T-helper 1 cell treated with Interleukin-12 subunit alpha and Interleukin-12 subunit beta and Interleukin-4 antibody, amounts not matched to agents 30 μg/mL and 1 μg/mL, for 36 hours (primary cell): ENCODE measurements around the gene HBP1.

ENCODE experiments used
- H3K27ac Mint-ChIP-seq: one replicate; pipeline ENCODE4 v1.8.0; 2021; ENCODE audit warnings: mild to moderate bottlenecking, mixed read lengths
- H3K27me3 Mint-ChIP-seq: one replicate; pipeline ENCODE4 v1.8.0; 2021; ENCODE audit warnings: low read depth, mixed read lengths
- H3K36me3 Mint-ChIP-seq: one replicate; pipeline ENCODE4 v1.8.0; 2021; ENCODE audit warnings: low read depth, mixed read lengths
- H3K4me1 Mint-ChIP-seq: one replicate; pipeline ENCODE4 v1.8.0; 2021; ENCODE audit warnings: low read depth, mixed read lengths
- H3K4me3 Mint-ChIP-seq: one replicate; pipeline ENCODE4 v1.8.0; 2021; ENCODE audit warnings: mild to moderate bottlenecking, moderate library complexity, mixed read lengths
- H3K9me3 Mint-ChIP-seq: one replicate; pipeline ENCODE4 v1.8.0; 2021; ENCODE audit warnings: mixed read lengths

Gene HBP1

GRCh38 chr7:107166736-107167426 is 1.9 kb upstream of the HBP1 start:
- Mint-ChIP-seq H3K4me3 (peak overlapping the region; percentile 98), H3K4me1 (peaks cover 18% of the 10 kb centered on the region), H3K27me3 (peaks cover 25% of the 10 kb centered on the region), H3K27ac (peak overlapping the region; percentile 99), H3K36me3 (peaks cover 2% of the 10 kb centered on the region), H3K9me3 (no peaks in the 10 kb centered on the region)

GRCh38 chr7:107167483-107168232 is 1.1 kb upstream of the HBP1 start:
- no peaks in the 10 kb centered on the region for H3K9me3 Mint-ChIP-seq
- H3K4me1 Mint-ChIP-seq: peaks cover 21% of the 10 kb centered on the region
- H3K36me3 Mint-ChIP-seq: peaks cover 2% of the 10 kb centered on the region
- peak overlapping the region; percentile 98 for H3K4me3 Mint-ChIP-seq
- peak overlapping the region; percentile 99 for H3K27ac Mint-ChIP-seq
- peaks cover 25% of the 10 kb centered on the region for H3K27me3 Mint-ChIP-seq

DNA sequence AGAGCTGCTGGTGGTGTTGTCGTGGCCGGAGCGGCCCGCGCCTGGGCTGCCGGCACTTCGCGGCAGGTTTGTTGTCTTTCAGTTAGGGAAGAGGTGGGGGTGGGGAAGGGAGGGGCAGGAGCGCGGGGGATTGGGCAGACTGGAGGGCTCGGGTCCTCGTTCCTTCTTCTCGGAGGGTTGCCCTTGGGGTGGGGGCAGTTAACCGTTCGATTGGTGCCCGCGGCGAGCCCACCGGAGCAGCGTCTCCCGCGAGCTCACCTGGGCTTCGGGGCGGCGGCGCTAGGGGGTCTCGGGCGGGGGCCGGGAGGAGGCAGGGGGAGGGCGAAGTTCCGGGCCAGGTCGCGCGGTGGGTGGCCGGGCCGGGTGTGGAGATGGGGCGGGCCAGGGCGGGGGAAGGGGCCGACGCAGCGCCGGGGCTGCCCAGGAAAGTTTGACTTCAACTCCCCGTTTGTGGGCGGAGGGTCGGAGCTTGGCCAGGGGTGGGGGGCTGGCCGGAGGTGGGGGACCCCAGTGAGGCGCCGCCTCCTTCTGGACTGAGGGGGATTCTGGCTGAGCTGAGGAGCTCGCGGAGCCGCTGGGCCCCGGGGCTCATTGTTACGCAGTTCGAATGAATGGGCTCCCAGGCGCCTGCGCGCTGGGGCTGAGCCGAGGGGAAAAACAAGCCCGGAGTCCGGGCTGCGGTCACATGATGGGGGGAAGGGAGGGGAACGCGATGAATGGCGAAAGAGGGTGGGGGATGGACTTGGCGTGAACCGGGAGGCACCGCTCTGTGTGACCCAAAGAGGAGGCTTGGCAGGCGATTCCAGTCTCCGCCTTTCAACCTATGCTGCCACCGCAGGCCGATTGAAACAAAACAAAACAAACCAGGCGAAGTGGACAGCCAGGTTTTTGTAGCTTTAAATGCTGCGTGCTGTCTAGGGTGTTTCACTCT is 582 bp downstream of the HBP1 start:
- H3K27me3 Mint-ChIP-seq: peaks cover 19% of the 10 kb centered on the region
- peaks cover 3% of the 10 kb centered on the region for H3K36me3 Mint-ChIP-seq
- H3K9me3 Mint-ChIP-seq: no peaks in the 10 kb centered on the region
- peaks cover 37% of the 10 kb centered on the region for H3K4me1 Mint-ChIP-seq
- H3K27ac Mint-ChIP-seq: peak overlapping the region; percentile 99
- H3K4me3 Mint-ChIP-seq: peak overlapping the region; percentile 98

DNA sequence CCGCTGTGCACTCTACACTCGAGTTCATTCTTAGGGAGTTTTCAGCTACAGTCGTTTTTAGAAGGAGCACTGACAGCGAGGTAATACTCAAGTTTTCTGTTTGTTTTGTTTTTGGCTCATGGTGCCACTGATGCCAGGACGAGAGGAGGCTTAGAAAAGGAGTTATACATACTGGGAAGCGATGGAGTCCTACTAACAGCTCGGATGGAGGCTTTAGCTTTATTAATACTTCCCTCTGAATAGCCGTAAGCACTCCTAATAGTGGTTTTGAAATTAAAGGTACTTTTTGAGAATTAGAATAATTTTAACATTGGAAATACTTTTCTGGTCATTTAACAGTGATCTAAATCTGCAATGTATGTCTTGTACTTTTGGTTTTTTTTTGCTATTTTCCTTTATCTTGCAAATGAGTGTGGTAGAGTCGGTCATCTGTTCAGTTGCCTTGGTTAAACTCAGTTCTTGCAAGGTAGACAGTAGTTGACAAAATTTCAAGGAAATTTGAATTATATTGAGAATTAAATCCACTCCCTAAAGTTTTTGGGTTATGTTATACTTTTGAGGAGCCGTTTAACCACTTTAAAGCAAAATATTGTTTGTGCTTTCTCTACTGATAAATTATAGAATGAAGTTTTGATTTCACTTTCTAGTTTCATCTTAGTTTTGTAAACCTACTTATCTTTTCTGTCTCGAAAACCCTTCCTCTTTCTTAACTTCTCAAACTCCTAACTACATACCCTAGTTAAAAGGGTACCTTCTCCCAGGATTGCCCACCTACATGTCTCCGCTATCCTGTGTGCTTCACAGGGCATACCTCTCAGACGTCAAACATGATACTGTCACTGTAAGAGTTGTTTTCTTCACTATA is 1.5 kb downstream of the HBP1 start:
- Mint-ChIP-seq H3K4me3 (peak overlapping the region; percentile 98), H3K27me3 (peaks cover 11% of the 10 kb centered on the region), H3K27ac (peak overlapping the region; percentile 91), H3K4me1 (peaks cover 39% of the 10 kb centered on the region), H3K36me3 (peaks cover 4% of the 10 kb centered on the region), H3K9me3 (no peaks in the 10 kb centered on the region)

- H3K27ac Mint-ChIP-seq: no peak overlapping the region
- H3K9me3 Mint-ChIP-seq: no peaks in the 10 kb centered on the region
- peaks cover 35% of the 10 kb centered on the region for H3K4me1 Mint-ChIP-seq
- no peak overlapping the region for H3K4me3 Mint-ChIP-seq
- H3K36me3 Mint-ChIP-seq: peaks cover 4% of the 10 kb centered on the region
- no peaks in the 10 kb centered on the region for H3K27me3 Mint-ChIP-seq
Measured at GRCh38 chr7:107171496-107171895, 2.7 kb downstream of the HBP1 start.

DNA sequence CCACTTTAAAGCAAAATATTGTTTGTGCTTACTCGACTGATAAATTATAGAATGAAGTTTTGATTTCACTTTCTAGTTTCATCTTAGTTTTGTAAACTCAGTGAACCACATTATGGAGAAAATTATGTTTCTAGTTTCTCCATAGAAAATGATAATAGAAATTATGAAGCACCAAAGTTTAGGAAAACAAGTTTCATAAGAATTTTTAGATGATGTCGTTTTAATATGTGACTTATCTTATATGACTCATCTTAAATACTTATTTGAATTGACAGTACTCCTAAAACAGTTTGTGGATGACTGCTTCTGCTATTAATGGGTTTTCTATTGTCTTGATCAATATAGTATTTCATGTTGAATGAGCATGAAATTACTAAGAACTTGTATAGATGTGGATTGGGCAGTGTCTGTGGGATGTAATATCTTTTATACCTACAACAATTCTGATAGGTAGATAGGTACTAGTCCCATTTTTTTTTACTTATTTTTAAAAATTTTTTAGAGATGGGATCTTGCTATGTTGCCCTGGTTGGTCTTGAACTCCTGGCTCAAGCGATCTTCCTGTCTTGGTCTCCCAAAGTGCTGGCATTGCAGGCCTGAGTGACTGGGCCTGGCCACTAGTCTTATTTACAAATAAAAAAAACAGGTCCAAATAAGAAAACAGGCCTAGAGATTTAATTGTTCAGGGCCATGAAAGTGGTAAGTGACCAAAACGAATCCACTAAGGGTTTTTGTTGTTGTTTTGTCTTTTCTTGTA is 3.7 kb downstream of the HBP1 start:
- Mint-ChIP-seq H3K27ac (no peak overlapping the region), H3K36me3 (peaks cover 4% of the 10 kb centered on the region), H3K4me1 (peaks cover 31% of the 10 kb centered on the region)

GRCh38 chr7:107173191-107173590 is 4.4 kb downstream of the HBP1 start:
- H3K27me3 Mint-ChIP-seq: no peaks in the 10 kb centered on the region
- H3K27ac Mint-ChIP-seq: no peak overlapping the region
- no peak overlapping the region for H3K4me3 Mint-ChIP-seq
- H3K9me3 Mint-ChIP-seq: no peaks in the 10 kb centered on the region
- peaks cover 28% of the 10 kb centered on the region for H3K4me1 Mint-ChIP-seq
- H3K36me3 Mint-ChIP-seq: peaks cover 4% of the 10 kb centered on the region

More for the DNA sequence above, 3.7 kb downstream of the HBP1 start:
- Mint-ChIP-seq H3K4me3 (no peak overlapping the region), H3K27me3 (no peaks in the 10 kb centered on the region), H3K9me3 (no peaks in the 10 kb centered on the region)

- Mint-ChIP-seq H3K27me3 (no peaks in the 10 kb centered on the region), H3K36me3 (peaks cover 3% of the 10 kb centered on the region), H3K4me3 (no peak overlapping the region), H3K9me3 (no peaks in the 10 kb centered on the region), H3K27ac (no peak overlapping the region), H3K4me1 (peaks cover 28% of the 10 kb centered on the region)
Measured at GRCh38 chr7:107173691-107174406, 5.0 kb downstream of the HBP1 start.

DNA sequence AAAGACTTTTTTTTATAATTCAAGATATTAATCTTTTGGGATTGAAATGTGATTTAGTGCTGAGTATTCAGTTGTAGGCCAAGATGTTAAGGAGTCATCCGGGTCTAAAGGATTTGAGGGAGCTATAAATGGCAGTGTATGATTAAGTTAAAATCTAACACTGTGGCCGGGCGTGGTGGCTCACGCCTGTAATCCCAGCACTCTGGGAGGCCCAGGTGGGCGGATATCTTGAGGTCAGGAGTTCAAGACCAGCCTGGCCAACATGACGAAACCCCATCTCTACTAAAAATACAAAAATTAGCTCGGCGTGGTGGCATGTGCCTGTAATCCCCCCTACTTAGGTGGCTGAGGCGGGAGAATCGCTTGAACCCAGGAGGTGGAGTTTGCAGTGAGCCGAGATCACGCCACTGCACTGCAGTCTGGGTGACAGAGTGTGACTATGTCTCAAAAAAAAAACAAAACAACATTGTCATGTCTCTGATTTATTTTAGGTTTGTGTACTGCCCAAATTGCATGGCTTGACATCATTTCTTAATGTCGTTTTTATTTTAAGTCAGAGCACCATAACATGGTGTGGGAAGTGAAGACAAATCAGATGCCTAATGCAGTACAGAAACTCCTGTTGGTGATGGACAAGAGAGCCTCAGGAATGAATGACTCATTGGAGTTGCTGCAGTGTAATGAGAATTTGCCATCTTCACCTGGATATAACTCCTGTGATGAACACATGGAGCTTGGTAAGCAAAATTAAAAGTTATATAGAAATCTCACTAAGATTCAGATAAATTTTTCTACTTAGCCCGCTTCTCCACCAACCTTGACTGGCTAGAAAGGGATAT is 10.7 kb downstream of the HBP1 start:
- Mint-ChIP-seq H3K4me1 (peaks cover 6% of the 10 kb centered on the region), H3K36me3 (peaks cover 13% of the 10 kb centered on the region), H3K27me3 (no peaks in the 10 kb centered on the region), H3K27ac (no peak overlapping the region), H3K4me3 (no peak overlapping the region), H3K9me3 (no peaks in the 10 kb centered on the region)

- Mint-ChIP-seq H3K4me3 (no peak overlapping the region), H3K9me3 (no peaks in the 10 kb centered on the region), H3K27ac (no peak overlapping the region), H3K4me1 (peaks cover 8% of the 10 kb centered on the region), H3K36me3 (peaks cover 20% of the 10 kb centered on the region), H3K27me3 (no peaks in the 10 kb centered on the region)
Measured at GRCh38 chr7:107180378-107180777, 11.6 kb downstream of the HBP1 start.

- H3K4me3 Mint-ChIP-seq: no peak overlapping the region
- H3K27ac Mint-ChIP-seq: no peak overlapping the region
- peaks cover 24% of the 10 kb centered on the region for H3K36me3 Mint-ChIP-seq
- no peaks in the 10 kb centered on the region for H3K9me3 Mint-ChIP-seq
- no peaks in the 10 kb centered on the region for H3K27me3 Mint-ChIP-seq
- H3K4me1 Mint-ChIP-seq: peaks cover 8% of the 10 kb centered on the region
Measured at GRCh38 chr7:107181172-107181571, 12.4 kb downstream of the HBP1 start.

DNA sequence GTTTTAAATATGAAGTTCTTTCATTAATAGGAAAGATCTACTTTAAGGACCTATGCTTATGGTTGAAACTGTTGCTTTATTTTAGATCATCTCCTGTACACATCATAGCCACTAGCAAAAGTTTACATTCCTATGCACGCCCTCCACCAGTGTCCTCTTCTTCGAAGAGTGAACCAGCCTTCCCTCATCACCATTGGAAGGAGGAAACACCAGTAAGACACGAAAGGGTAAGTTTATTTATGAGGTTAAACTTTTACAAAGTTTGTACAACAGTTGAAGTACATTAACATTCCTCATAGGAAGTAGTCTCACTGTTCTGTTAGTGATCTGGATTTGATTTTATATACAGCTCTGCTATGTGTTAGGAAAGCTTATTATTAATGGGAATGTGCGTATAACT is 16.9 kb downstream of the HBP1 start:
- H3K36me3 Mint-ChIP-seq: peaks cover 44% of the 10 kb centered on the region
- H3K4me3 Mint-ChIP-seq: no peak overlapping the region
- no peak overlapping the region for H3K27ac Mint-ChIP-seq
- H3K9me3 Mint-ChIP-seq: no peaks in the 10 kb centered on the region
- peaks cover 4% of the 10 kb centered on the region for H3K4me1 Mint-ChIP-seq
- no peaks in the 10 kb centered on the region for H3K27me3 Mint-ChIP-seq
